Dermis microvascular lymphatic vessel endothelial cell (primary cell): ENCODE results near the gene ACSL3. TPM values are rescaled to one million over a fixed set of nuclear protein-coding genes. Genes with fewer than 3 reads are reported as not detected.

ENCODE experiments used
- DNase-seq, 2 donors: peaks; one replicate each; pipeline versions ENCODE4 v3.0.0 to v3.0.0-alpha.2; 2010; ENCODE audit warnings: low read depth in 2 of 2
- total RNA-seq: library from RNA; depleted of rRNA; stranded (reverse); fragments of >200 nt; gene quantifications from 2 replicates; pipeline ENCODE4 v1.2.1, GENCODE V29; 2014

ACSL3 gene
- total RNA-seq, 1 donor from 2014 or later, result 105 TPM

DNA sequence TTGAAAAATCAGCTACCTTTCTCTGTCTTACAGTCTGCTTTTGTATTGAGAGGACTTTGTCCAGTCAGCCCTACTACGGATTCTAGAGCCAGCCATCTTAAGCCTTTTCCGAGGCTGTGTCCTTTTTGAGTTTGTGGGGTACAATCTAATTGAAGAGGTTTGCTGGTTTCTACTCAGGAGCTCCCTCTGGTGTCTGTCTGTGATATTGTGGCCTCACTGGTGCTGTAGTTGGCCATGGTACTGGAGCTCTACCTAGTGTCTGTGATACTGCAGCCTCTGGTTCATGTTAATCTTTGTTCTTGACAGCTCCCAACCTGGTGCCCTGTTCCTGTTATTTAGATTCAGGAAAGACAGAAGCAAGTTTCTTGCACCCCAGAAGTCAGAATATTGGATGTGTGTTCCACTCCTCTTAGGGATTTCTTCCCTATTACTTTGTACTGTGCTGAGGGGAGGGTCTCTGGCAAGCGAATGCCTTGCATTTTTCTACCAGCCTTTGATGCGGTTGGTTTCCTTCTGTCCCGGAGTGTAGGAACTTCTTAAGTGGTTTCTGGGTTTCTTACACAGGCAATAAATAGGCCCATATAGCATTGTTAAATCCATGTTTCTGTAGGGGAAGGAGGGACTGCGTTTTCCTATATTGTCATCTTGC, 78.5 kb downstream of the ACSL3 start:
- peak; percentile 41 to 72 for DNase-seq

DNA sequence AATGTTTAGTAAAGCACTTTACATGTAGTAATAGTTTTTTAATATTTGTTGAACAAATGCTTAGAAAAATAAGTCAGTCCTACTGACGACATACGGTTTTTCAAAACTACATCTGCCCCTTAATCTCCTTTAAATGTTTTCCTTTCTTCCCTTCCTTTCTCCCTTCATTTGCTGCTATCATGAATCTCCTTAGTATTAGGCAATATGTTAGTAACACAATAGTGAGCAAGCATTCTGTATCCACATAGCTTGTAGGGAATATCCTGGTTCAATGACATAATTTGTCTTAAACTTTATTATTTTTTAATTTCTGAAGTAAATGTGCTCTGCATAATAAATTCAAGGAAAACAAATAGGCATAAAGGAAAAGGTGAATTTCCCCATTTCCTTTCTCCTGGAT, 79.1 kb downstream of the ACSL3 start:
- no peak for DNase-seq

DNA sequence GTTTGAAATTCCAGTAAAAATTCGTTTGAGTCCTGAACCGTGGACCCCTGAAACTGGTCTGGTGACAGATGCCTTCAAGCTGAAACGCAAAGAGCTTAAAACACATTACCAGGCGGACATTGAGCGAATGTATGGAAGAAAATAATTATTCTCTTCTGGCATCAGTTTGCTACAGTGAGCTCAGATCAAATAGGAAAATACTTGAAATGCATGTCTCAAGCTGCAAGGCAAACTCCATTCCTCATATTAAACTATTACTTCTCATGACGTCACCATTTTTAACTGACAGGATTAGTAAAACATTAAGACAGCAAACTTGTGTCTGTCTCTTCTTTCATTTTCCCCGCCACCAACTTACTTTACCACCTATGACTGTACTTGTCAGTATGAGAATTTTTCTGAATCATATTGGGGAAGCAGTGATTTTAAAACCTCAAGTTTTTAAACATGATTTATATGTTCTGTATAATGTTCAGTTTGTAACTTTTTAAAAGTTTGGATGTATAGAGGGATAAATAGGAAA, 80.7 kb downstream of the ACSL3 start:
- DNase-seq, result no peak

- DNase-seq, result no peak
Observed at GRCh38 chr2:222942561-222942960, 81.7 kb downstream of the ACSL3 start.

GRCh38 chr2:222942977-222943376, 82.1 kb downstream of the ACSL3 start:
- no peak for DNase-seq

DNA sequence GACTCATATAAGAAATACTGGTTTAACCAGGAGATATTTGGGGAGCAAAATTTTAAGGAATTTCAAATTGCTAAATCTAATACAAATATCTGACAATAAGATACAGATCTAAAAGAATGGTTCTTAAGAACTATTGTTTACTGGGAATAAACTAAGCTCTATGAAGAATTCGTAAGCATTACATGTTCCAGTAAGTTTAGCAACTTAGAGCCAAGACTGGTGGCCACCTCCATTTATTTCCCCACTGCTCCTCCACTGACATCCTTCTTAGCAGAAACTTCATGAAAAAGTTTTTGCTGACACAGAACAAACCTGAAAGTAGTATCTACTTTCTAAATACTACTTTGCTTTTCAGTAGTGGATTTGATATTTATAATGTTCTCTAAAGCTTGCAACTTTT, 83.0 kb downstream of the ACSL3 start:
- no peak for DNase-seq

- DNase-seq, result no peak
Observed at GRCh38 chr2:222944552-222944951, 83.7 kb downstream of the ACSL3 start.

DNA sequence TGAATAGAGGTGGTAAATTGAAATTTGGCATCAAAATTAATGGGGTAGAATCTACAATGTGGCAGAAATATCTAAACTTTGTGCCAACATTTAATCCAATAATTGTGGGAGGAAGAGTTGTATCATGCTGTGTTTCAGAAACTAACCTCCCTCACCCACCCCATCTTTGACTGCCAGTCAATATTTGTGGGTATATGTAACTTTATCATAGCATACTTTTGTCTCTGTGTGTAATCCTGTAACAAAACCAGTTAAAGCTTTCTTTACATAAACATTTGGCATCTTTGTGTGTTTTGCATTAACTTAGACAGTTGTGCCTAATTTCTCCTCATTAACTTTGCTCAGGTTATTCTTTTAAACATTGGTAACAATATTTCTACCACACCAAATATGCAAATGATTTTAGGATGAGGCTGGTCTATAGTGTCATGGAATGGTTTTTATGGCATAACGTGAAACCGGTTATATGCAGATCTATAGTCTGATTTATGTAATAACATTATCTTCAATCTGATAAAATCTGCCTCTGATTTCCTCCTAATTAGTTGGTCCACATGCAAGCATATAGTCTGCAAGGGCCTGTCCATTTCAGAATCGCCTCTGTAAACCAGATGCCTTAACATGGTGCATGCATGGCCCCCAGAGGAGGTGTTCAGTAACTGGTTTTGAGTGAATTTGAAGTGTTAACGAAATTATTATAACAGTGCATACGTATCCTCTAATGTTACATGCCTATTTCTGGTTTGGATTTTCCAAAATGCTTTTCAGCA, 84.3 kb downstream of the ACSL3 start:
- DNase-seq, result no peak

- DNase-seq, result no peak
Observed at GRCh38 chr2:222945887-222946286, 85.1 kb downstream of the ACSL3 start.

GRCh38 chr2:222946700-222947287, 86.0 kb downstream of the ACSL3 start:
- DNase-seq, result no peak

DNA sequence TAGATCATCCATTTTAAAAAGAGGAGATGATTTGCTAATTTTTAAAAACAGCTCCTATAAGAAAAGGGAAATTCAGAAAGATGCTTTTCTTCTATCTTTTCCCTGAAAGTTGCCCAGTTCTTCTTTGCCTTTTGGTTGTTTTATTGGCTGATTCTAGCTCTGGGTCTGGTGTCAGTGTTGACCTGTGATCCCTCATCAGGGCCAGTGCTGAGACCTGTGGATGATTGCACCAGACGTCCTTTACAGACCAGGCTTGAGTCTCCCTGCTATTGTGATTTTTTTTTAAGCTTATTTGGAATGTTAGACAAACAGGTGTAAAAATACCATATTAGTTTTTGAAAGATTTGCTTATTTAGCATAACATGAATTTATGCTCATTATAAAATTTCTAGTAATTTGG, 88.2 kb downstream of the ACSL3 start:
- DNase-seq, result no peak

DNA sequence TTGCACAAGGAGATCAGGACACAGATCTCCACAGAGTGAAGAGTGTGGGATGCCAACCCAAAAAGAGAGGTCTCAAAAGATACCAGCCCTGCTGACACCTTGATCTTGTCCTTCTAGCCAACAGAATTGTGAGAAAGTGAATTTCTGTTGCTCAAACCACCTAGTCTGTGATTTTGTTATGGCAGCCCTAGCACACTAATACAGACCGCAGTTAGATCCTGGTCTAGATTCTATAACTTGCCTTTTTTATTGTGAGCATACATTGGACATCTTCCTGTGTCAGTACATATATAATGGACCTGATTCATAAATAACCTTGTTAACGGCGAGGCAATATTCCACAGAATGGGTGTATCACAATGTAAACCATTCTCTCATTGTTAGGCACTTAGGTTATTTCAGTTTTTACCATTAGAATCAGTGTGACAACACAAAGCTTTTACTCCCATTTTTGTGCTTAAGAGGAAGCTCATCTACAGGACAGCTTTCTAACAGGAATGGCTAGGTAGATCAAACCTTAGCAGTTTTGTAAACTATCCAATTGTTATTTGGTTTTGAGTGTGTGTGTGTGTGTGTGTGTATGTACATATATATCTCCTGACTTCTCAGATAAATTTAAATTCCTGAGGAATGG, 89.0 kb downstream of the ACSL3 start:
- DNase-seq, result no peak

DNA sequence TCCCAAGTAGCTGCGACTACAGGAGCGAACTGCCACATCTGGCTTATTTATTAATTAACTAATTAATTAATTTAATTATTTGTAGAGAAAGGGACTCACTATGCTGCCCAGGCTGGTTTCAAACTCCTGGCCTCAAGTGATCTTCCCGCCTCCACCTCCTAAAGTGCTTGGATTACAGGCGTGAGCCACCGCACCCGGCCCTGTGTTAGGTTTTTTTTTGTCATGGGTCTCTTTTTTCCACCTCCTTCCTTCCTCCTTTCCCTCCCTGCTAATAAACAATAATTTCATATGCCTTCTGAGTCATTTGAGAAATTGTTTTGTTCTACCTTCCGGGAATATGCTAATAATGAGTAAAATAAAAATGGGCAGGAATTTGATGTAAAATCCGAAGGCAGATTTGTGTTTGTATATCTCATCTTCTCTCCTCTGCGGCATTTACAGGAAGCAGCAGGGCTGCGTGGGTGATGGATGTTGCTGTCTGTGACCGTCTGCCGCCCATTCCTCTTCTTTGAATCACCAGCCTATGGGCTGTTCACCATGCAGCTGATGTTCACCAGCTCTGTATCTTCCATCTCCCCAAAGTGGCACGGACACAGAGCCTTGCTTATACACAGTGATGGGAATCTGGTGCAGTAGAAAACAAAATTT, 89.9 kb downstream of the ACSL3 start:
- DNase-seq, result peak in 1 of 2 donors; percentile 42

GRCh38 chr2:222952204-222952603, 91.4 kb downstream of the ACSL3 start:
- peak in 1 of 2 donors; percentile 15 for DNase-seq

DNA sequence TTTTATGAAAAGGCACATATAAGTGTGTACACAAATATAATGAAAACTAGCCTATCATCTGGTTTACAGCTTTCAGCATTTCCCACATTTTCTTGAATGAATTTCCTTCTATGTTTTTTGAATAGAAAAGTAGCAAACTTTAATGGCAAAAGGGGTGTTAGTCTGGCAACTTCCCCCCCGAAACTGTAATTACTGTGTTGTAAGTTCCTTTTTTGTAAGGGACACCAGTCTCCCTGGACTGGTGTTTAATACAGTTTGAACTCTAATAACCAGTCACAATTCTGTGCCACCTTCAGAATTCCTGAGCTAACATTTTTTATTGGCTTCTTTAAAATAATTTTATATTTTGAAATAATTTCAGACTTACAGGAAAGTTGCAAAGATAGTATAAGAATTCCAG, 94.2 kb downstream of the ACSL3 start:
- no peak for DNase-seq

GRCh38 chr2:222959358-222959757, 98.5 kb downstream of the ACSL3 start:
- DNase-seq, result no peak

DNA sequence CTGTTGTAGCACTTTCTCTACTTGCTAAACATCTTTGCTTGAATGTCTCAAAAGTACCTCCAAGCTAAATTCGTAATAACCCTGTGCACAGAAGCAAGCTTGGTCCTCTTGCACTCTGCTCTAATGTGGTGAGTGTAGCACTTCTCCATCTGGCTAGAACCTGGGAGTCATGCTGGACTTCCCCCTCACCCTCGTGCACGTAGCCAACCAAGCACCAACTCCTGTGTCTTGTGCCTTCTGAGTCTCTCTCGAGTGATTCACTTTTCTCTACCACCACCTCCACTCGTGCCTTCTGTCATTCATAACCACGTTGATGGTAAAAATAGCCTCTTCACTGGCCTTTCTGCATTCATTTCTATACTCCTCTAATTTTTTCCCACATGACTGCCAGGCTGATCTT, 99.3 kb downstream of the ACSL3 start:
- no peak for DNase-seq

DNA sequence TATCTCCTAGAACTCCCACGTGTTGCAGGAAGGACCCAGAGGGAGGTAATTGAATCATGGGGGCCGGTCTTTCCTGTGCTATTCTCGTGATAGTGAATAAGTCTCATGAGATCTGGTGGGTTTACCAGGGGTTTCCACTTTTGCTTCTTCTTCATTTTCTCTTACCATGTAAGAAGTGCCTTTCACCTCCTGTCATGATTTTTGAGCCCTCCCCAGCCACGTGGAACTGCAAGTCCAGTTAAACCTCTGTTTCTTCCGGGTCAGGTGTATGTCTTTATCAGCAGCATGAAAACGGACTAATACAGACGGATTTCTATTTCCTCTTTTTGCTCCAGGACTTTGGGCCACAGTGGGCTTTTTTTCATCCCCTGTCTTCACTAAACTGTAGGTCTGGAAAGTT, 102.8 kb downstream of the ACSL3 start:
- no peak for DNase-seq

GRCh38 chr2:222964376-222965031, 103.7 kb downstream of the ACSL3 start:
- no peak for DNase-seq

DNA sequence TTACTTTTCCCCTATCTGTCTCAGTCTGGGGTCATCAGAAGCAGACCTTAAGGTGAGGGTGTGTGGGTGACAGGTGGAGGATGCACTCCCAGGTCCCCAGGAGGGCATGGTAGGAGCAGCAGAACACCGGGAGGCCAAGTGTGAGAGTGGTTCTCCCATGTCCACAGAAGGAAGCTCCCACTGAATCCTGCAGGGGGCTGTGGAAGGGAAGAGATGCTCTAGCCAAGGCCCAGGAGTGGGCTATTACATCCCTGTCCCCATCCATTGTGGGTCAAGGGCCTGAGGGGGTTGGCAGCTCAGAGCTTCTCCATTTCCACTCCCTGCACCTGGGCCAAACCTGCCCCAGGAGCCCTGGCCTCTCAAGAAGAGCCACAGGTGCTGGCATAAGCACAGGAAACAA, 104.7 kb downstream of the ACSL3 start:
- DNase-seq, result no peak

DNA sequence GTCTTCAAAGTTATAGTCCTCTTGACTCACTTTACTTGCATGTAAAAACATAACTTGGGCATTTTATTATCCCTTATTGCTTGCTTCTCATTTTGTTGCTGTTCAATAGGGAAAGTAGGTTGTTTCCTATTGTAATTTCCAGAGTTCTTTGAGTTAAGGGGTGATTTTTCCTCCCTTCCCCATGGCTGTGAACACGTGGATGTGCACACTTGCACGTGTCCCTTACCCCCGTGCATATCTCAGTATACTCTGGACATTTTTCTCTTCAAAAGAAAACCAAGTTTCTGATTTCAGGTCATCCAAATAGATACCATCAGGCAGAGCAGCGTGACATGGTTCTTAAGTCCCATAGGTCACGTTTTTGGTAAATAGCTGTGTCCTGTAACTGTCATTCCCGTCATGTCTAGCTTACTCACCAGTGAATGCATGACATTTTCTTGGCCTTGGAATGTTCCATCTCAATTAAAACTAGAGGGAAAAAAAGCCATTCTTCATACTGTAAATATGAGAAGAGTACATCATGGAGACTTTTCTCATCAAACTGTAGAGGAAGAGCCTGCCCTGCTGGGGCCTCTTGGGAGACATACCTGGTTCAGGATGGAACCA, 107.8 kb downstream of the ACSL3 start:
- no peak for DNase-seq
